Activated naive CD4-positive, alpha-beta T cell (primary cell): ENCODE results near the gene GTPBP10.

ENCODE experiments used
- DNase-seq, 4 experiments: peaks; one replicate each; lab custom pipeline; 2025; lab: John Stamatoyannopoulos, UW

The GTPBP10 gene

GRCh38 chr7:90433221-90433620 lies 86.7 kb downstream of the GTPBP10 start:
- DNase-seq, result no peak
